IMR-90 (cell line): Measurements from ENCODE around the gene COX6B2. TPM values are rescaled to one million over a fixed set of nuclear protein-coding genes. Genes with fewer than 3 reads are reported as not detected.
"Not testable (repeated sequence)": the region's sequence is repeated elsewhere in the genome, so short reads cannot be mapped to it uniquely, and the experiment has no call there.

Experiments used
- ATAC-seq: fragments of 200-7000 bp; cut with Tn5 transposase; 2 replicates; pipeline ENCODE4 v1.9.1; 2020; ENCODE audit warnings: low read depth, mild to moderate bottlenecking, moderate library complexity
- BruUV-seq: library from RNA; stranded (reverse); fragments of 400-500 nt; replicated peaks from 2 replicates; lab custom pipeline; 2021; lab: Mats Ljungman, UMichigan
- CTCF ChIA-PET: fragments of 300-600 bp; formaldehyde crosslinking; extraction: SDS; loops from one replicate; lab custom pipeline; 2021; ENCODE audit warnings: antibody characterized with exemption; lab: Yijun Ruan, JAX
- POLR2A ChIA-PET: fragments of 300-600 bp; sonication (Branson Sonifier 250); formaldehyde crosslinking; loops from one replicate; lab custom pipeline; 2022; ENCODE audit warnings: antibody characterized with exemption; ENCODE audit not compliant: unreplicated experiment; lab: Charles Lee
- DNase-seq: peaks from one replicate; pipeline ENCODE4 v3.0.0; 2013
- H2AFZ ChIP-seq: replicated peaks from 2 replicates; pipeline ENCODE3; 2013; ENCODE audit warnings: low read length, mild to moderate bottlenecking; ENCODE audit not compliant: poor library complexity
- H2AK5ac ChIP-seq: 2 replicates; pipeline ENCODE4 v1.6.1; 2013; ENCODE audit warnings: low read depth, low read length, inconsistent platforms
- H2AK9ac ChIP-seq: replicated peaks from 2 replicates; pipeline ENCODE3; 2013; ENCODE audit warnings: mild to moderate bottlenecking, low read depth, low read length, moderate library complexity; ENCODE audit not compliant: poor library complexity
- H2BK120ac ChIP-seq: 2 replicates; pipeline ENCODE4 v1.6.1; 2013; ENCODE audit warnings: low read depth, low read length, inconsistent platforms
- H2BK15ac ChIP-seq: 3 replicates; pipeline ENCODE4 v1.6.1; 2013; ENCODE audit warnings: low read depth, low read length, inconsistent platforms
- H2BK20ac ChIP-seq: 2 replicates; pipeline ENCODE4 v1.6.1; 2013; ENCODE audit warnings: low read depth, mild to moderate bottlenecking, inconsistent platforms, low read length, moderate library complexity
- H2BK5ac ChIP-seq: 2 replicates; pipeline ENCODE4 v1.6.1; 2013; ENCODE audit warnings: mild to moderate bottlenecking, low read depth, low read length, inconsistent platforms; ENCODE audit not compliant: poor library complexity, severe bottlenecking
- H3K14ac ChIP-seq: replicated peaks from 2 replicates; pipeline ENCODE4 v1.6.1; 2013; ENCODE audit warnings: low read depth, low read length, inconsistent platforms
- H3K18ac ChIP-seq: 2 replicates; pipeline ENCODE4 v1.6.1; 2013; ENCODE audit warnings: low read depth, low read length, control low read depth
- H3K23ac ChIP-seq: 2 replicates; pipeline ENCODE4 v1.6.1; 2013; ENCODE audit warnings: low read depth, low read length, inconsistent platforms
- H3K27ac ChIP-seq: 2 replicates; pipeline ENCODE4 v1.5.1; 2013; ENCODE audit warnings: mild to moderate bottlenecking, control low read depth, low read length; ENCODE audit not compliant: insufficient read depth
- H3K27me3 ChIP-seq: 2 replicates; pipeline ENCODE4 v1.6.1; 2013; ENCODE audit warnings: low read length; ENCODE audit not compliant: control insufficient read depth, insufficient read depth
- H3K36me3 ChIP-seq: 2 replicates; pipeline ENCODE4 v1.6.1; 2013; ENCODE audit warnings: low read length, mixed read lengths; ENCODE audit not compliant: control insufficient read depth, insufficient read depth
- H3K4ac ChIP-seq: 2 replicates; pipeline ENCODE4 v1.6.1; 2013; ENCODE audit warnings: low read depth, low read length, inconsistent platforms
- H3K4me1 ChIP-seq: 2 replicates; pipeline ENCODE4 v1.6.1; 2013; ENCODE audit warnings: low read length, mixed read lengths; ENCODE audit not compliant: control insufficient read depth, insufficient read depth
- H3K4me2 ChIP-seq: 2 replicates; pipeline ENCODE4 v1.6.1; 2013; ENCODE audit warnings: low read depth, mild to moderate bottlenecking, control low read depth, low read length, moderate library complexity
- H3K4me3 ChIP-seq: 2 replicates; pipeline ENCODE4 v1.5.1; 2013; ENCODE audit warnings: low read depth, mild to moderate bottlenecking, control low read depth, low read length, moderate library complexity; ENCODE audit not compliant: insufficient read depth
- H3K56ac ChIP-seq: 2 replicates; pipeline ENCODE4 v1.6.1; 2013; ENCODE audit warnings: low read length, inconsistent platforms; ENCODE audit not compliant: insufficient read depth; ENCODE audit errors: extremely low read depth
- H3K79me1 ChIP-seq, 2 experiments: 2 replicates each; pipeline ENCODE4 v1.6.1; 2013; ENCODE audit warnings: low read length in 2 of 2, inconsistent platforms in 1 of 2, low read depth in 1 of 2
- H3K9ac ChIP-seq: 2 replicates; pipeline ENCODE4 v1.6.1; 2013; ENCODE audit warnings: low read depth, low read length, control low read depth
- H3K9me1 ChIP-seq: 2 replicates; pipeline ENCODE4 v1.6.1; 2013; ENCODE audit warnings: low read length, inconsistent platforms; ENCODE audit not compliant: insufficient read depth
- H3K9me3 ChIP-seq: 2 replicates; pipeline ENCODE4 v1.6.1; 2013; ENCODE audit warnings: low read length; ENCODE audit not compliant: control insufficient read depth, insufficient read depth
- H4K20me1 ChIP-seq: 2 replicates; pipeline ENCODE4 v1.6.1; 2013; ENCODE audit warnings: low read length, inconsistent platforms; ENCODE audit not compliant: insufficient read depth
- H4K5ac ChIP-seq: 2 replicates; pipeline ENCODE4 v1.6.1; 2013; ENCODE audit warnings: mild to moderate bottlenecking, low read depth, low read length, control low read depth
- H4K8ac ChIP-seq, 2 experiments: 2 replicates each; pipeline ENCODE4 v1.6.1; 2013; ENCODE audit warnings: low read depth in 2 of 2, low read length in 2 of 2, control low read depth in 1 of 2, inconsistent platforms in 1 of 2
- H4K91ac ChIP-seq: 2 replicates; pipeline ENCODE4 v1.6.1; 2013; ENCODE audit warnings: low read depth, low read length, inconsistent platforms; ENCODE audit not compliant: insufficient read depth
- USF2 ChIP-seq: fragments of 150-350 bp; IDR thresholded peaks from 2 replicates; pipeline ENCODE4 v1.6.1; 2017; ENCODE audit warnings: mild to moderate bottlenecking, antibody characterized with exemption, low read length, low read depth
- WGBS, 2 experiments: methylation state at CpG; one replicate each; pipeline versions ENCODE4 v1.1.5 to v1.1.7; 2013; ENCODE audit warnings: missing lambda C conversion rate in 2 of 2; ENCODE audit not compliant: insufficient read length in 1 of 2; ENCODE audit errors: extremely low coverage in 2 of 2; 5-methylcytosine and 5-hydroxymethylcytosine counted together
- dilution Hi-C: fragments of 300-500 bp; cut with HindIII; formaldehyde crosslinking; loops from one replicate; pipeline ENCODE4 v1.14.3; 2018; ENCODE audit warnings: low sequenced_read_pairs; ENCODE audit not compliant: unreplicated experiment
- in situ Hi-C: fragments of 300-500 bp; cut with MboI; formaldehyde crosslinking; loops from 3 replicates; pipeline ENCODE4 v1.14.3; 2019; ENCODE audit warnings: low sequenced_read_pairs, inconsistent platforms, mixed read lengths
- intact Hi-C: fragments of 100-400 bp; cut with micrococcal nuclease; formaldehyde crosslinking; loops from 2 replicates; pipeline ENCODE4 v1.10.0; 2022
- polyA plus RNA-seq, 3 experiments: library from polyadenylated mRNA; depleted of rRNA; stranded (reverse); fragments of >200 nt; gene quantifications; 2 replicates each; pipeline ENCODE4 v1.2.3, GENCODE V29; 2012; ENCODE audit warnings: low replicate concordance in 1 of 3
- total RNA-seq: library from RNA; depleted of rRNA; stranded (reverse); fragments of >200 nt; gene quantifications from 2 replicates; pipeline ENCODE4 v1.2.3, GENCODE V29; 2012

The COX6B2 gene
- total and polyA plus RNA-seq, 2 of the 4 experiments (the other 2 are of a cell fraction) = 0.19 TPM; not detected in 1

- TF ChIP-seq USF2 = no peak
These were observed 48.0 kb upstream of the COX6B2 start (continued) for GRCh38 chr19:55402509-55402908.

GRCh38 chr19:55401390-55401789 is 46.9 kb upstream of the COX6B2 start:
- BruUV-seq, H2AK9ac ChIP-seq, ATAC-seq, H4K91ac ChIP-seq, DNase-seq, H2AK5ac ChIP-seq, H3K56ac ChIP-seq, H3K18ac ChIP-seq, H3K9ac ChIP-seq, H2BK5ac ChIP-seq, H4K8ac ChIP-seq, in situ Hi-C loops, POLR2A ChIA-PET, H3K27ac ChIP-seq, H4K5ac ChIP-seq, H3K27me3 ChIP-seq, H3K9me3 ChIP-seq, CTCF ChIA-PET, H3K4me1 ChIP-seq, H2BK120ac ChIP-seq, H3K4me3 ChIP-seq, dilution Hi-C loops, H2AFZ ChIP-seq, H2BK15ac ChIP-seq, H3K14ac ChIP-seq, H3K23ac ChIP-seq, H3K4ac ChIP-seq, H3K4me2 ChIP-seq, H2BK20ac ChIP-seq, intact Hi-C loops: not testable (repeated sequence)
- WGBS, 2 experiments = no CpG with 5 or more reads among the region's 28 CpGs
- Histone ChIP-seq H3K79me1 (peaks cover 7 to 51% of the 10 kb centered on the region in 2 experiments), H4K20me1 (peaks cover 62% of the 10 kb centered on the region), H3K9me1 (peaks cover 15% of the 10 kb centered on the region), H3K36me3 (peaks cover 42% of the 10 kb centered on the region)
